Caco-2 (cell line): ENCODE measurements around the gene TNS4. TPM values are rescaled to one million over a fixed set of nuclear protein-coding genes. Genes with fewer than 3 reads are reported as not detected.

Experiments
- BruUV-seq: library from RNA; stranded (reverse); fragments of 400-500 nt; replicated peaks from 2 replicates; lab custom pipeline; 2021; lab: Mats Ljungman, UMichigan
- CTCF ChIA-PET: fragments of 300-600 bp; sonication (Branson Sonifier 250); formaldehyde crosslinking; loops from one replicate; lab custom pipeline; 2022; ENCODE audit warnings: antibody characterized with exemption; lab: Charles Lee
- POLR2A ChIA-PET: fragments of 300-600 bp; sonication (Branson Sonifier 250); formaldehyde crosslinking; loops from one replicate; lab custom pipeline; 2022; ENCODE audit warnings: antibody characterized with exemption; lab: Charles Lee
- DNase-seq, 2 experiments: peaks; one replicate each; pipeline versions ENCODE4 v3.0.0 to v3.0.0-alpha.2; 2020 to 2022
- H3K27me3 ChIP-seq: replicated peaks from 2 replicates; pipeline ENCODE4 v1.6.0; 2011; ENCODE audit warnings: low read length; ENCODE audit not compliant: control insufficient read depth, insufficient read depth
- H3K36me3 ChIP-seq: 2 replicates; pipeline ENCODE4 v1.5.1; 2011; ENCODE audit warnings: low read length; ENCODE audit not compliant: control insufficient read depth, insufficient read depth
- H3K4me1 ChIP-seq: fragments of 250-450 bp; sonication (Bioruptor Pico); 2 replicates; pipeline ENCODE4 v1.5.1; 2020; ENCODE audit warnings: mild to moderate bottlenecking
- H3K4me3 ChIP-seq: 2 replicates; pipeline ENCODE4 v1.5.1; 2011; ENCODE audit warnings: low read depth, mild to moderate bottlenecking, control low read depth, low read length
- H3K9me3 ChIP-seq: fragments of 250-450 bp; sonication (Bioruptor Pico); 2 replicates; pipeline ENCODE4 v1.5.1; 2020; ENCODE audit warnings: mild to moderate bottlenecking, moderate library complexity
- H3K27ac Mint-ChIP-seq: one replicate; pipeline ENCODE4 v1.8.0; 2022; ENCODE audit warnings: mixed read lengths; ENCODE audit not compliant: unreplicated experiment
- H3K27me3 Mint-ChIP-seq: one replicate; pipeline ENCODE4 v1.8.0; 2022; ENCODE audit warnings: mixed read lengths; ENCODE audit not compliant: insufficient read depth, unreplicated experiment
- H3K36me3 Mint-ChIP-seq: one replicate; pipeline ENCODE4 v1.8.0; 2022; ENCODE audit warnings: mild to moderate bottlenecking, mixed read lengths; ENCODE audit not compliant: insufficient read depth, unreplicated experiment
- H3K4me1 Mint-ChIP-seq: one replicate; pipeline ENCODE4 v1.8.0; 2022; ENCODE audit warnings: low read depth, mixed read lengths; ENCODE audit not compliant: unreplicated experiment
- H3K4me3 Mint-ChIP-seq: one replicate; pipeline ENCODE4 v1.8.0; 2022; ENCODE audit warnings: mild to moderate bottlenecking, moderate library complexity, mixed read lengths; ENCODE audit not compliant: unreplicated experiment
- H3K9me3 Mint-ChIP-seq: one replicate; pipeline ENCODE4 v1.8.0; 2022; ENCODE audit warnings: mixed read lengths; ENCODE audit not compliant: unreplicated experiment
- intact Hi-C: fragments of 100-400 bp; cut with micrococcal nuclease; formaldehyde crosslinking; loops from one replicate; pipeline ENCODE4 v1.10.0; 2022; ENCODE audit not compliant: unreplicated experiment
- total RNA-seq: library from RNA; stranded (reverse); gene quantifications from 2 replicates; pipeline ENCODE4 v1.2.3, GENCODE V29; 2022
- TF ChIP-seq, protein P1 (sequence below), 2 experiments: fragments of 200-600 bp in 1 of 2; IDR thresholded peaks; 1 replicate in 1 of 2; 2 replicates in 1 of 2; pipeline versions ENCODE4 v1.5.1 to v1.8.0; 2011 to 2022; ENCODE audit warnings: antibody characterized with exemption in 1 of 2, control low read depth in 1 of 2, inconsistent platforms in 1 of 2, low read depth in 1 of 2, low read length in 1 of 2, mild to moderate bottlenecking in 1 of 2, moderate library complexity in 1 of 2; ENCODE audit not compliant: insufficient read depth in 1 of 2, severe bottlenecking in 1 of 2, unreplicated experiment in 1 of 2

The TNS4 gene
- total RNA-seq, 1 experiment from 2014 or later: not detected

DNA sequence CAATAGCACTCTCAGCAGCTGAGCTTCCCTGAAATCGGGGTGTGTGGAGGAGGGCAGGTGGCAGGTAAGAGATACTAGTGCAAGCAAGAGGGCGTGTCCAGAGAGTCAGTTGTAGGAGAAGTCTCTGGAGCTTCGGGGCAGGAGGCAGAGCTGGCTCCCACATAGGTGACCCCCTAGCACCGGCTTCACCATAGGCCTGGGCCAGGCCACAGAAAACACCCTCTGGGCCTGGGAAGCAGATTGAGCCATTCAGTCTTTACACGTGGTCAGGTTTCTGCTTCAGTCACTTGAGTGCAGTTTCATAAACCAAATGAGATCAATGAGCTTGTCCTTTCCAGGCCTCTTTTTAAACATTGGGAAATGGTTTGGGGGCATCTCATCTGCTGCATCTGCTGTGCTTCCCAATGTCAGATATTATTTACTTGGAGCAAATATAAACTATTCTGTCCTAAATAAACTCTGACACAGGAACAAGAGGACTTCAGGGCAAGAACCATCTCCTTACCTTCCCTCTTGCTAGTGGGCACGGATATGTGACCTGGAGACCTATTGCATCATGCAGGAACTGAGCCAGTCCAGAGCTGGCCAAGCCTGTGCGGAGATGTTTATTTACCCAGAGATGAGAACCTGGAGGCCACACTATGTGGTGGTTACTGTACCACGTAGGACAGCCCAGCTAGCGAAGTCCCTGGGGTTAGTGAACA lies 47.7 kb upstream of the TNS4 start:
- Mint-ChIP-seq H3K4me3 (no peak overlapping the region), H3K27me3 (no peaks in the 10 kb centered on the region), H3K27ac (peak overlapping the region; percentile 81), H3K36me3 (peaks cover 6% of the 10 kb centered on the region), H3K4me1 (peaks cover 36% of the 10 kb centered on the region), H3K9me3 (no peaks in the 10 kb centered on the region)
- TF ChIP-seq, protein P1, sequence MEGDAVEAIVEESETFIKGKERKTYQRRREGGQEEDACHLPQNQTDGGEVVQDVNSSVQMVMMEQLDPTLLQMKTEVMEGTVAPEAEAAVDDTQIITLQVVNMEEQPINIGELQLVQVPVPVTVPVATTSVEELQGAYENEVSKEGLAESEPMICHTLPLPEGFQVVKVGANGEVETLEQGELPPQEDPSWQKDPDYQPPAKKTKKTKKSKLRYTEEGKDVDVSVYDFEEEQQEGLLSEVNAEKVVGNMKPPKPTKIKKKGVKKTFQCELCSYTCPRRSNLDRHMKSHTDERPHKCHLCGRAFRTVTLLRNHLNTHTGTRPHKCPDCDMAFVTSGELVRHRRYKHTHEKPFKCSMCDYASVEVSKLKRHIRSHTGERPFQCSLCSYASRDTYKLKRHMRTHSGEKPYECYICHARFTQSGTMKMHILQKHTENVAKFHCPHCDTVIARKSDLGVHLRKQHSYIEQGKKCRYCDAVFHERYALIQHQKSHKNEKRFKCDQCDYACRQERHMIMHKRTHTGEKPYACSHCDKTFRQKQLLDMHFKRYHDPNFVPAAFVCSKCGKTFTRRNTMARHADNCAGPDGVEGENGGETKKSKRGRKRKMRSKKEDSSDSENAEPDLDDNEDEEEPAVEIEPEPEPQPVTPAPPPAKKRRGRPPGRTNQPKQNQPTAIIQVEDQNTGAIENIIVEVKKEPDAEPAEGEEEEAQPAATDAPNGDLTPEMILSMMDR (IDR thresholded peaks at IDR 0.05; ENCODE audit: insufficient read depth in 1 of 2, low read depth in 1 of 2, low read length in 1 of 2, severe bottlenecking in 1 of 2, unreplicated experiment in 1 of 2): no peak
- CTCF ChIA-PET: interaction anchor here (0.6 to 2.6 kb wide), 6 partner anchors 11 to 305 kb away, joined by 3 to 20 read pairs (median 6); no protein-coding TSS in a partner anchor
- DNase-seq: peak in 1 of 2 experiments; percentile 33
- Histone ChIP-seq H3K4me1 (peaks cover 48% of the 10 kb centered on the region), H3K27me3 (no peaks in the 10 kb centered on the region), H3K36me3 (no peaks in the 10 kb centered on the region), H3K9me3 (no peaks in the 10 kb centered on the region), H3K4me3 (no peak overlapping the region)
- POLR2A ChIA-PET: interaction anchor here (1.2 kb wide), 1 partner anchor 11 kb away, joined by 3 read pairs; no protein-coding TSS in a partner anchor
- no TSS peak for BruUV-seq
- intact Hi-C loops: no loop called here

DNA sequence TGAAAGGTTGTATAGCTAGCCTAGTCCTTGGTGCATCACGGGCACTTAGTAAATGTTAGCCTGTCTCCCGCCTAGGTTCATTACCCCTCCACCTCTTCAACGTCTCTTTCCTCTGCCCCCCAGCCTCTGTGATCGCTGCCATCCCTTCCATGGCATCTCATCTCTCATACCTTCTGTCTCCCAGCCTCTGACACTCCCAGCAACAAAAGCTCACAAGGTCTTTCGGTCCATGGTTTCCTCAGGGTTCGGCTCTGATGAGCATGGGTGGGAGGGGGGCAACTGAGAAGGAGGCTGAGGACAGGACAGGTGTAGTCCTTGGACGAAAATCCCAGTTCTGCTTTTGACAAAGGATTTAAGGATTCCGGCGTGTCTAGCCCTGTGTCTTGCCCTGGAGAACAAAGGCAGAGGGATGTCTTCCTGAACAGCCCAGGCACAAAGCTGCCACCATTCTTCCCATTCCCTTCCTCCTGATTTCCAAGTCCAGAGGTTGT lies 47.1 kb upstream of the TNS4 start:
- Mint-ChIP-seq H3K27me3 (no peaks in the 10 kb centered on the region), H3K4me1 (peaks cover 36% of the 10 kb centered on the region), H3K27ac (peak overlapping the region; percentile 81), H3K4me3 (no peak overlapping the region), H3K9me3 (no peaks in the 10 kb centered on the region), H3K36me3 (peaks cover 6% of the 10 kb centered on the region)
- H3K27me3 ChIP-seq: no peaks in the 10 kb centered on the region
- DNase-seq: no peak
- H3K4me1 ChIP-seq: peaks cover 44% of the 10 kb centered on the region
- H3K36me3 ChIP-seq: no peaks in the 10 kb centered on the region
- intact Hi-C loops: no loop called here
- no TSS peak for BruUV-seq
- H3K4me3 ChIP-seq: no peak overlapping the region
- ChIA-PET POLR2A (interaction anchor here (1.2 kb wide), 1 partner anchor 12 kb away, joined by 3 read pairs; no protein-coding TSS in a partner anchor), CTCF (interaction anchor here (0.6 to 2.6 kb wide), 6 partner anchors 12 to 304 kb away, joined by 3 to 20 read pairs (median 6); no protein-coding TSS in a partner anchor)
- TF ChIP-seq, protein P1 (IDR thresholded peaks at IDR 0.05; ENCODE audit: insufficient read depth in 1 of 2, low read depth in 1 of 2, low read length in 1 of 2, severe bottlenecking in 1 of 2, unreplicated experiment in 1 of 2): no peak
- H3K9me3 ChIP-seq: no peaks in the 10 kb centered on the region

DNA sequence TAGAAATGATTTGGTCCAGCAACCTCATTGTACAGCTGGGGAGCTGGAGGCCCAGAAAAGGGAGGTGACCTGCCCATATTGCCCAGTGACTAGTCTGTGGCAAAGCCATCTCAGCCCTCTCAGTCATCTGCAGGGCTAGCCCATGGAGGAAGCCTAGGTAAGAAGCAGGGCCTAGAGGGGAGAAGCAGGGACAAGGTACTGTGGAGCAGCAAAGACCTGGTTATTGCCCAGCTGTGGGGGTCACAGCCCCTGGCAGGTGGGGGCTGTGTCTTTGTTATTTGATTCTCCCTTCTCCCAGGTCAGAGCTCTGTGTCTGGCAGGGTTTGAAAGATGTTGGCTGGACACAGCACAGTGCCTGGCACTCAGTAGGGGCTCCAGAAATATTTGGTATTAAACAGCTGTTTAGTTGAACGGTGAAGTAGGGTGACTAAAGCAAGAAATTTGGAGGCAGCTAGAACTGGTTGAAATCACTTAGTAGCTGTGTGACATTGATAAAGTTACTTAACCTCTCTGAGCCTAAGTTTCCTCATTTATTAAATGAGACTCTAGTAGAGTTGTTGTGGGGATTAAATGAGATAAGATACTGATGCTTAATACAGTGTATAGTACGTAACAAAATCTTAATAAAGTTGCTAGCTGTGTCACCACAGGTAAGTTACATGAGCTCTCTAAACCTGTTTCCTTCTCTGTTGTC lies 46.5 kb upstream of the TNS4 start:
- H3K27me3 Mint-ChIP-seq: no peaks in the 10 kb centered on the region
- peaks cover 36% of the 10 kb centered on the region for H3K4me1 Mint-ChIP-seq
- H3K27ac Mint-ChIP-seq: no peak overlapping the region
- Histone ChIP-seq H3K4me1 (peaks cover 44% of the 10 kb centered on the region), H3K9me3 (no peaks in the 10 kb centered on the region), H3K27me3 (no peaks in the 10 kb centered on the region), H3K36me3 (no peaks in the 10 kb centered on the region), H3K4me3 (no peak overlapping the region)
- intact Hi-C loops: no loop called here
- BruUV-seq: no TSS peak
- H3K4me3 Mint-ChIP-seq: no peak overlapping the region
- DNase-seq: no peak
- ChIA-PET CTCF (interaction anchor here (0.7 to 2.6 kb wide), 3 partner anchors 12 to 303 kb away, joined by 4 to 20 read pairs (median 5); no protein-coding TSS in a partner anchor), POLR2A (no interaction called here)
- peaks cover 6% of the 10 kb centered on the region for H3K36me3 Mint-ChIP-seq
- H3K9me3 Mint-ChIP-seq: no peaks in the 10 kb centered on the region
- TF ChIP-seq, protein P1 (IDR thresholded peaks at IDR 0.05; ENCODE audit: insufficient read depth in 1 of 2, low read depth in 1 of 2, low read length in 1 of 2, severe bottlenecking in 1 of 2, unreplicated experiment in 1 of 2): no peak
